Neuron (in vitro differentiated cells): ENCODE results near the gene NKD2.
"Not testable (repeated sequence)": the region's sequence is repeated elsewhere in the genome, so short reads cannot be mapped to it uniquely, and the experiment has no call there.

Experiments
- H2AFZ ChIP-seq: one replicate; pipeline ENCODE4 v1.6.1; 2013; ENCODE audit warnings: low read depth, mild to moderate bottlenecking, inconsistent platforms, low read length, moderate library complexity
- H3K27me3 ChIP-seq: one replicate; pipeline ENCODE4 v1.6.1; 2013; ENCODE audit warnings: low read length; ENCODE audit not compliant: insufficient read depth
- H3K36me3 ChIP-seq: one replicate; pipeline ENCODE4 v1.6.1; 2013; ENCODE audit warnings: low read length; ENCODE audit not compliant: insufficient read depth
- H3K4me1 ChIP-seq: one replicate; pipeline ENCODE4 v1.6.1; 2013; ENCODE audit warnings: low read length; ENCODE audit not compliant: insufficient read depth
- H3K4me3 ChIP-seq: 2 replicates; pipeline ENCODE4 v1.5.1; 2013; ENCODE audit warnings: mild to moderate bottlenecking, low read length, moderate library complexity
- H3K9me3 ChIP-seq: one replicate; pipeline ENCODE4 v1.6.1; 2013; ENCODE audit warnings: low read length

The NKD2 gene

GRCh38 chr5:966345-966710 is 42.3 kb upstream of the NKD2 start:
- H3K4me1 ChIP-seq = no peaks in the 10 kb centered on the region
- H3K9me3 ChIP-seq = peaks cover 2% of the 10 kb centered on the region
- H3K27me3 ChIP-seq = no peaks in the 10 kb centered on the region
- no peak overlapping the region for H3K4me3 ChIP-seq
- H3K36me3 ChIP-seq = no peaks in the 10 kb centered on the region
- H2AFZ ChIP-seq = no peak overlapping the region

GRCh38 chr5:966941-967340 is 41.7 kb upstream of the NKD2 start:
- Histone ChIP-seq H3K36me3 (no peaks in the 10 kb centered on the region), H3K27me3 (no peaks in the 10 kb centered on the region), H2AFZ (no peak overlapping the region), H3K4me1 (no peaks in the 10 kb centered on the region), H3K9me3 (peaks cover 2% of the 10 kb centered on the region), H3K4me3 (no peak overlapping the region)

GRCh38 chr5:968881-969280 is 39.7 kb upstream of the NKD2 start:
- H3K4me3 ChIP-seq = no peak overlapping the region

GRCh38 chr5:969408-969839 is 39.2 kb upstream of the NKD2 start:
- H3K4me3 ChIP-seq = no peak overlapping the region
- no peaks in the 10 kb centered on the region for H3K9me3 ChIP-seq
- H3K36me3 ChIP-seq = no peaks in the 10 kb centered on the region
- H2AFZ ChIP-seq = no peak overlapping the region
- no peaks in the 10 kb centered on the region for H3K27me3 ChIP-seq
- no peaks in the 10 kb centered on the region for H3K4me1 ChIP-seq

More at GRCh38 chr5:968881-969280, 39.7 kb upstream of the NKD2 start:
- Histone ChIP-seq H3K36me3 (no peaks in the 10 kb centered on the region), H3K9me3 (no peaks in the 10 kb centered on the region), H3K27me3 (no peaks in the 10 kb centered on the region), H2AFZ (no peak overlapping the region), H3K4me1 (no peaks in the 10 kb centered on the region)

GRCh38 chr5:972575-972974 is 36.0 kb upstream of the NKD2 start:
- not testable (repeated sequence) for H3K27me3 ChIP-seq, H3K9me3 ChIP-seq, H2AFZ ChIP-seq, H3K4me3 ChIP-seq, H3K4me1 ChIP-seq, H3K36me3 ChIP-seq

GRCh38 chr5:976849-977751 is 31.5 kb upstream of the NKD2 start:
- H3K36me3 ChIP-seq = no peaks in the 10 kb centered on the region
- H3K4me1 ChIP-seq = peaks cover 18% of the 10 kb centered on the region
- H2AFZ ChIP-seq = no peak overlapping the region
- H3K4me3 ChIP-seq = no peak overlapping the region
- no peaks in the 10 kb centered on the region for H3K27me3 ChIP-seq
- H3K9me3 ChIP-seq = no peaks in the 10 kb centered on the region

- peaks cover 18% of the 10 kb centered on the region for H3K4me1 ChIP-seq
- no peak overlapping the region for H3K4me3 ChIP-seq
- no peak overlapping the region for H2AFZ ChIP-seq
- no peaks in the 10 kb centered on the region for H3K9me3 ChIP-seq
- no peaks in the 10 kb centered on the region for H3K27me3 ChIP-seq
- no peaks in the 10 kb centered on the region for H3K36me3 ChIP-seq
Observed at GRCh38 chr5:978054-978453, 30.5 kb upstream of the NKD2 start.

GRCh38 chr5:978693-979092 is 29.9 kb upstream of the NKD2 start:
- H3K9me3 ChIP-seq = peaks cover 4% of the 10 kb centered on the region

GRCh38 chr5:979100-979817 is 29.3 kb upstream of the NKD2 start:
- H3K4me3 ChIP-seq = no peak overlapping the region

More at GRCh38 chr5:978693-979092, 29.9 kb upstream of the NKD2 start:
- no peak overlapping the region for H3K4me3 ChIP-seq
- no peak overlapping the region for H2AFZ ChIP-seq
- H3K36me3 ChIP-seq = no peaks in the 10 kb centered on the region
- H3K4me1 ChIP-seq = peaks cover 18% of the 10 kb centered on the region
- H3K27me3 ChIP-seq = no peaks in the 10 kb centered on the region

GRCh38 chr5:980001-980588 is 28.5 kb upstream of the NKD2 start:
- no peaks in the 10 kb centered on the region for H3K27me3 ChIP-seq
- peaks cover 4% of the 10 kb centered on the region for H3K9me3 ChIP-seq
- peaks cover 18% of the 10 kb centered on the region for H3K4me1 ChIP-seq
- H3K4me3 ChIP-seq = peak overlapping the region; percentile 16
- no peaks in the 10 kb centered on the region for H3K36me3 ChIP-seq
- H2AFZ ChIP-seq = peak overlapping the region; percentile 73

More at GRCh38 chr5:979100-979817, 29.3 kb upstream of the NKD2 start:
- Histone ChIP-seq H3K4me1 (peaks cover 18% of the 10 kb centered on the region), H3K9me3 (peaks cover 4% of the 10 kb centered on the region), H3K36me3 (no peaks in the 10 kb centered on the region), H2AFZ (no peak overlapping the region), H3K27me3 (no peaks in the 10 kb centered on the region)

- Histone ChIP-seq H3K27me3 (no peaks in the 10 kb centered on the region), H3K4me3 (peak overlapping the region; percentile 16), H3K36me3 (no peaks in the 10 kb centered on the region), H3K9me3 (peaks cover 4% of the 10 kb centered on the region), H3K4me1 (peaks cover 18% of the 10 kb centered on the region), H2AFZ (peak overlapping the region; percentile 73)
Observed at GRCh38 chr5:980966-981365, 27.6 kb upstream of the NKD2 start.

- peaks cover 4% of the 10 kb centered on the region for H3K9me3 ChIP-seq
- H3K4me3 ChIP-seq = no peak overlapping the region
- H3K27me3 ChIP-seq = no peaks in the 10 kb centered on the region
- peaks cover 18% of the 10 kb centered on the region for H3K4me1 ChIP-seq
- H2AFZ ChIP-seq = peak overlapping the region; percentile 73
- no peaks in the 10 kb centered on the region for H3K36me3 ChIP-seq
Observed at GRCh38 chr5:981456-981855, 27.1 kb upstream of the NKD2 start.
